OCI-LY1 (cell line): Measurements from ENCODE around the gene FOXO3.
"Not testable (repeated sequence)": the region's sequence is repeated elsewhere in the genome, so short reads cannot be mapped to it uniquely, and the experiment has no call there.

Experiments
- H2AFZ ChIP-seq: fragments of 200-600 bp; sonication (generic), shearing (Covaris generic); 2 replicates; pipeline ENCODE4 v1.6.0; 2014; ENCODE audit warnings: antibody characterized with exemption, mild to moderate bottlenecking, low read length
- H3F3A ChIP-seq: fragments of 200-600 bp; sonication (generic), shearing (Covaris generic); 2 replicates; pipeline ENCODE4 v1.6.0; 2014; ENCODE audit warnings: mild to moderate bottlenecking, antibody characterized with exemption, low read length, moderate library complexity; ENCODE audit not compliant: insufficient read depth
- H3K27ac ChIP-seq: fragments of 200-600 bp; sonication (generic); 2 replicates; pipeline ENCODE4 v1.5.1; 2014; ENCODE audit warnings: low read length, mixed run types, mild to moderate bottlenecking, low read depth; ENCODE audit not compliant: poor library complexity, severe bottlenecking
- H3K27me3 ChIP-seq: fragments of 200-600 bp; sonication (generic); 2 replicates; pipeline ENCODE4 v1.6.0; 2014; ENCODE audit warnings: antibody characterized with exemption, mild to moderate bottlenecking, low read length, moderate library complexity; ENCODE audit not compliant: insufficient read depth
- H3K36me3 ChIP-seq: fragments of 200-600 bp; sonication (generic); 2 replicates; pipeline ENCODE4 v1.6.1; 2014; ENCODE audit warnings: mild to moderate bottlenecking, antibody characterized with exemption, low read length, moderate library complexity, mixed read lengths; ENCODE audit not compliant: insufficient read depth
- H3K4me1 ChIP-seq: fragments of 200-600 bp; sonication (generic); 2 replicates; pipeline ENCODE4 v1.5.1; 2014; ENCODE audit warnings: mild to moderate bottlenecking, low read length, moderate library complexity; ENCODE audit not compliant: insufficient read depth, severe bottlenecking
- H3K4me2 ChIP-seq: fragments of 200-600 bp; sonication (generic), shearing (Covaris generic); 2 replicates; pipeline ENCODE4 v1.6.1; 2014; ENCODE audit warnings: low read length
- H3K4me3 ChIP-seq: fragments of 200-600 bp; sonication (generic); 2 replicates; pipeline ENCODE4 v1.5.1; 2014; ENCODE audit warnings: low read length, low read depth, mild to moderate bottlenecking, mixed read lengths; ENCODE audit not compliant: poor library complexity, severe bottlenecking
- H3K79me2 ChIP-seq: fragments of 200-600 bp; shearing (Covaris generic); 2 replicates; pipeline ENCODE4 v1.6.1; 2016; ENCODE audit warnings: mixed run types, low read length, mixed read lengths; ENCODE audit not compliant: insufficient read depth
- H3K9ac ChIP-seq: fragments of 200-600 bp; sonication (generic), shearing (Covaris generic); 2 replicates; pipeline ENCODE4 v1.6.1; 2014; ENCODE audit warnings: mild to moderate bottlenecking, low read length, mixed read lengths
- H3K9me2 ChIP-seq: fragments of 200-600 bp; sonication (generic), shearing (Covaris generic); 2 replicates; pipeline ENCODE4 v1.6.1; 2014; ENCODE audit warnings: low read depth, mild to moderate bottlenecking, low read length, mixed read lengths
- H3K9me3 ChIP-seq: fragments of 200-600 bp; shearing (Covaris generic); 2 replicates; pipeline ENCODE4 v1.6.1; 2014; ENCODE audit warnings: low read length, mixed read lengths
- H4K20me1 ChIP-seq: fragments of 200-600 bp; sonication (generic), shearing (Covaris generic); 2 replicates; pipeline ENCODE4 v1.6.0; 2016; ENCODE audit warnings: mild to moderate bottlenecking, low read length; ENCODE audit not compliant: insufficient read depth
- EZH2 ChIP-seq: fragments of 200-600 bp; sonication (generic), shearing (Covaris generic); IDR thresholded peaks from 2 replicates; pipeline ENCODE4 v1.8.0; 2017; ENCODE audit warnings: borderline replicate concordance, mixed run types, mild to moderate bottlenecking, antibody characterized with exemption, low read length, moderate library complexity, mixed read lengths
- TF ChIP-seq, protein P1 (sequence below): fragments of 200-600 bp; sonication (generic), shearing (Covaris generic); IDR thresholded peaks from 2 replicates; pipeline ENCODE4 v1.5.1; 2017; ENCODE audit warnings: mild to moderate bottlenecking, antibody characterized with exemption, low read length, moderate library complexity, mixed read lengths

Gene FOXO3

GRCh38 chr6:108676555-108676954, 115.8 kb downstream of the FOXO3 start:
- H2AFZ ChIP-seq: no peak overlapping the region
- no peaks in the 10 kb centered on the region for H3K27me3 ChIP-seq
- no peak overlapping the region for H3K9ac ChIP-seq
- no peak overlapping the region for H3K4me2 ChIP-seq
- H3F3A ChIP-seq: no peaks in the 10 kb centered on the region
- no peaks in the 10 kb centered on the region for H3K79me2 ChIP-seq
- H3K4me3 ChIP-seq: no peak overlapping the region
- H3K36me3 ChIP-seq: no peaks in the 10 kb centered on the region
- no peaks in the 10 kb centered on the region for H4K20me1 ChIP-seq
- no peaks in the 10 kb centered on the region for H3K9me3 ChIP-seq
- TF ChIP-seq EZH2: no peak
- TF ChIP-seq, protein P1, sequence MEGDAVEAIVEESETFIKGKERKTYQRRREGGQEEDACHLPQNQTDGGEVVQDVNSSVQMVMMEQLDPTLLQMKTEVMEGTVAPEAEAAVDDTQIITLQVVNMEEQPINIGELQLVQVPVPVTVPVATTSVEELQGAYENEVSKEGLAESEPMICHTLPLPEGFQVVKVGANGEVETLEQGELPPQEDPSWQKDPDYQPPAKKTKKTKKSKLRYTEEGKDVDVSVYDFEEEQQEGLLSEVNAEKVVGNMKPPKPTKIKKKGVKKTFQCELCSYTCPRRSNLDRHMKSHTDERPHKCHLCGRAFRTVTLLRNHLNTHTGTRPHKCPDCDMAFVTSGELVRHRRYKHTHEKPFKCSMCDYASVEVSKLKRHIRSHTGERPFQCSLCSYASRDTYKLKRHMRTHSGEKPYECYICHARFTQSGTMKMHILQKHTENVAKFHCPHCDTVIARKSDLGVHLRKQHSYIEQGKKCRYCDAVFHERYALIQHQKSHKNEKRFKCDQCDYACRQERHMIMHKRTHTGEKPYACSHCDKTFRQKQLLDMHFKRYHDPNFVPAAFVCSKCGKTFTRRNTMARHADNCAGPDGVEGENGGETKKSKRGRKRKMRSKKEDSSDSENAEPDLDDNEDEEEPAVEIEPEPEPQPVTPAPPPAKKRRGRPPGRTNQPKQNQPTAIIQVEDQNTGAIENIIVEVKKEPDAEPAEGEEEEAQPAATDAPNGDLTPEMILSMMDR: no peak
- no peak overlapping the region for H3K27ac ChIP-seq
- H3K9me2 ChIP-seq: no peaks in the 10 kb centered on the region
- peaks cover 9% of the 10 kb centered on the region for H3K4me1 ChIP-seq

- no peaks in the 10 kb centered on the region for H4K20me1 ChIP-seq
- H3F3A ChIP-seq: no peaks in the 10 kb centered on the region
- H3K27me3 ChIP-seq: no peaks in the 10 kb centered on the region
- H3K4me3 ChIP-seq: no peak overlapping the region
- H3K4me2 ChIP-seq: no peak overlapping the region
- no peak overlapping the region for H2AFZ ChIP-seq
- H3K9me3 ChIP-seq: no peaks in the 10 kb centered on the region
- no peaks in the 10 kb centered on the region for H3K36me3 ChIP-seq
- H3K27ac ChIP-seq: no peak overlapping the region
- no peaks in the 10 kb centered on the region for H3K79me2 ChIP-seq
- H3K9ac ChIP-seq: no peak overlapping the region
- H3K9me2 ChIP-seq: no peaks in the 10 kb centered on the region
- H3K4me1 ChIP-seq: peaks cover 9% of the 10 kb centered on the region
- TF ChIP-seq, protein P1: no peak
- TF ChIP-seq EZH2: no peak
These were observed 116.6 kb downstream of the FOXO3 start for GRCh38 chr6:108677357-108677756.

DNA sequence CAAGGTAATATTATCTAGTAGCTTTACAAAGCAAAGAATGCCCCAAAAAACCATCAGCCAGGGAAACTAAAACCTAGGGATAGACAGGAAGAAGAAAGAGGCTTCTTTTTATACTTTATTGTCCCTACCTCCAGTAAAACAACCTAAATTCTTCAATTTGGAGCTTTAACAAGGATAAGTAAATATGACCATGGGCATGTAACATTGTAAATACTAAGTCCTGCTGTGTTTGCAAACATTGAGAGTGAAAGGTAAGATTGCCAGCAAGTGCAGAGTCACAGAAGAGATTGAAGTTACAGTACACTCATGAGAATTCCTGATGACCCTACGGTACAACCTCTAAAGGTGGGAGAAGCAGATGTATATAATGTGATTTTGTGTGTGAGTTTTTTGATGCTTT, 117.2 kb downstream of the FOXO3 start:
- Histone ChIP-seq H3K4me1 (peaks cover 5% of the 10 kb centered on the region), H3K9me2 (no peaks in the 10 kb centered on the region), H4K20me1 (no peaks in the 10 kb centered on the region), H3K4me2 (no peak overlapping the region), H3K4me3 (no peak overlapping the region), H2AFZ (no peak overlapping the region), H3K9me3 (no peaks in the 10 kb centered on the region), H3K27me3 (no peaks in the 10 kb centered on the region), H3K79me2 (no peaks in the 10 kb centered on the region), H3K9ac (no peak overlapping the region), H3K36me3 (no peaks in the 10 kb centered on the region), H3K27ac (no peak overlapping the region), H3F3A (no peaks in the 10 kb centered on the region)
- TF ChIP-seq, protein P1: no peak
- TF ChIP-seq EZH2: no peak

DNA sequence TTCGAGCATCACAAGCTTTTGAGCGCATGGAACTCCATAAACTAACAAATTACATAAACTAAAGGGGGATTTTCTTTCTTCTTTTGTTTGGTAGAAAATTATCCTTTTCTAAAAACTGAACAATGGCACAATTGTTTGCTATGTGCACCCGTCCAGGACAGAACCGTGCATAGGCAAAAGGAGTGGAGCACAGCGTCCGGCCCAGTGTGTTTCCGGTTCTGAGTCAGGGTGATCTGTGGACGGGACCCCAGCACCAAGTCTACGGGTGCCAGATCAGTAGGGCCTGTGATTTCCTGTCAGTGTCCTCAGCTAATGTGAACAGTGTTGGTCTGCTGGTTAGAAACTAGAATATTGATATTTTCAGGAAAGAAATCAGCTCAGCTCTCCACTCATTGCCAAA, 119.6 kb downstream of the FOXO3 start:
- not testable (repeated sequence) for H3K9ac ChIP-seq, H4K20me1 ChIP-seq, H3K9me3 ChIP-seq, H3K36me3 ChIP-seq, H3F3A ChIP-seq, H3K27ac ChIP-seq, H3K9me2 ChIP-seq, H3K27me3 ChIP-seq, H2AFZ ChIP-seq, H3K4me3 ChIP-seq, H3K79me2 ChIP-seq, H3K4me2 ChIP-seq, H3K4me1 ChIP-seq

GRCh38 chr6:108681721-108682120, 121.0 kb downstream of the FOXO3 start:
- not testable (repeated sequence) for H3K27ac ChIP-seq, H3K79me2 ChIP-seq, H3K9ac ChIP-seq, H4K20me1 ChIP-seq, H3K4me2 ChIP-seq, H2AFZ ChIP-seq, H3K4me3 ChIP-seq, H3K27me3 ChIP-seq, H3K4me1 ChIP-seq, H3K9me3 ChIP-seq, H3K9me2 ChIP-seq, H3K36me3 ChIP-seq, H3F3A ChIP-seq
